GM10266 (cell line): ENCODE measurements around the gene SFT2D1.
"Not testable (repeated sequence)": the region's sequence is repeated elsewhere in the genome, so short reads cannot be mapped to it uniquely, and the experiment has no call there.

Source experiments
- DNase-seq: peaks from one replicate; pipeline ENCODE4 v3.0.0; 2012; ENCODE audit errors: extremely low spot score
- TF ChIP-seq, protein P1 (sequence below): IDR thresholded peaks from 2 replicates; pipeline ENCODE4 v1.5.1; 2012; ENCODE audit warnings: mild to moderate bottlenecking, low read depth; ENCODE audit not compliant: control insufficient read depth, insufficient read depth; ENCODE audit errors: missing control alignments

The SFT2D1 gene

DNA sequence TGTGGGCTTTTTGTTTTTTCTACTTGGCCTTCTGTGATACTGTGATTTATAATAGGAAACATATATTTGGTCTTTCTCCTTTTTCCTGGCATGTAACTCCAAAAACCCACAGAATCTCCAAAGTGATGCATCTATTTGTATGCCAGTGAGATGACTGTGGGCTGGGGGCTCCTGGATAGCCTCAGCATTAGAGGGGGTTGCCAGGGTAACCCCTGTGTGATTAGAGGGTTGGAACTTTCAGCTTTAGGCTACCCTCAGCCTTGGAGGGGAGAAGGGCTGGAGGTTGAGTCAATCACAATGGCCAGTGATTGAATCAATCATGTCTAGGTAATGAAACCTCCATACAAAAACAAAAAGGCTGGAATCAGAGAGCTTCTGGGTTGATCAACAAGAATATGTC lies 10.6 kb upstream of the SFT2D1 start:
- DNase-seq = no peak
- TF ChIP-seq, protein P1, sequence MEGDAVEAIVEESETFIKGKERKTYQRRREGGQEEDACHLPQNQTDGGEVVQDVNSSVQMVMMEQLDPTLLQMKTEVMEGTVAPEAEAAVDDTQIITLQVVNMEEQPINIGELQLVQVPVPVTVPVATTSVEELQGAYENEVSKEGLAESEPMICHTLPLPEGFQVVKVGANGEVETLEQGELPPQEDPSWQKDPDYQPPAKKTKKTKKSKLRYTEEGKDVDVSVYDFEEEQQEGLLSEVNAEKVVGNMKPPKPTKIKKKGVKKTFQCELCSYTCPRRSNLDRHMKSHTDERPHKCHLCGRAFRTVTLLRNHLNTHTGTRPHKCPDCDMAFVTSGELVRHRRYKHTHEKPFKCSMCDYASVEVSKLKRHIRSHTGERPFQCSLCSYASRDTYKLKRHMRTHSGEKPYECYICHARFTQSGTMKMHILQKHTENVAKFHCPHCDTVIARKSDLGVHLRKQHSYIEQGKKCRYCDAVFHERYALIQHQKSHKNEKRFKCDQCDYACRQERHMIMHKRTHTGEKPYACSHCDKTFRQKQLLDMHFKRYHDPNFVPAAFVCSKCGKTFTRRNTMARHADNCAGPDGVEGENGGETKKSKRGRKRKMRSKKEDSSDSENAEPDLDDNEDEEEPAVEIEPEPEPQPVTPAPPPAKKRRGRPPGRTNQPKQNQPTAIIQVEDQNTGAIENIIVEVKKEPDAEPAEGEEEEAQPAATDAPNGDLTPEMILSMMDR = no peak

DNA sequence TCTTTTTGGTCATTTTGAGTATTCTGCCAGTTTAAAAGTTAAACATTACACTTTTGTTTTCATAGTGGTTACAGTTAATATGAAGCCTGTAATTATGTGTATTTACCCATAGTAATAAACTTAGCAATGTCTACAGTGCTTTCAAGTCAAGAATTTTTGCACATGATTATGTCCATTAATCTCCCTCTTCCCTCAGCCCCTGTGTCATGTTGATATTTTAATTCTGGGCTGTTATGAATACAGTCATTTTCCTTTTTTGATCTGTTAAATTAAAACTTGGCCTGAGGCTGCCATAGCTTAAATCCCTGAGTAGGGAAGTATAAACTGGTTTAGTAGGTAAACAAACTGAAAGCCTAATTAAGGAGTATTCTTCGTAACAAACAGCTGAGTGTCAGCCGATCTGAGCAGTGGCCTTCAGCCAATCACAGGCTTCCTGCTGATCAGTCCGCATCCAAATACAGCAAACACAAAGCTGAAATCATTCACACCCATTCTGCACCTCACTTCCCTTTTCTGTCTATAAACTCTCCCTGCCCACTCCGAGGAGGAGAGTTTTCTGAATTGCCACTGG lies 9.5 kb upstream of the SFT2D1 start:
- TF ChIP-seq, protein P1 = no peak
- peak; percentile 77 for DNase-seq

DNA sequence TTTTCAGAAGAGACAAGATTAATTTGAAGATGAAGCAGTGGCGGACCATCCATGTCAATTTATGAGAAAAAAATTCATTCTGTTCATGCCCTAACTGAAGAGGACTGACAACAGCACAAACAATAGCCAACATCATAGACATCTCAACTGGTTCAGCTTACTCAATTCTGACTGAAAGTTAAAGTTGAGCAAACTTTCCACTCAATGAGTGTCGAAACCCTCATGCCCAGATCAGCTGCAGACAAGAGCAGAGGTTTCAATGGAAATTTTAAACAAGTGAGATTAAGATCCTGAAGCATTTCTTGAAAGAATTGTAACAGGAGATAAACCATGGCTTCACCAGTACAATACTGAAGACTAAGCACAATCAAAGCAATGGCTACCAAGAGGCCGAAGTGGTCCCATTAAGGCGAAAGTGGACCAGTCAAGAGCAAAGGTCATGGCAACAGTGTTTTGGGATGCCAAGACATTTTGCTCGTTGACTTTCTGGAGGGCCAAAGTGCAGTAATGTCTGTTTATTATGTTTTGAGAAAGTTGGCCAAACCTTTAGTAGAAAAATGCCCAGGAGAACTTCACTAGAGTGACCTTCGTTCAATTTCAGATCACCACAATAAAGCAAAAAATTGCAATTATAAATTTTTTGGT lies 6.1 kb upstream of the SFT2D1 start:
- TF ChIP-seq, protein P1 = no peak
- DNase-seq = no peak

DNA sequence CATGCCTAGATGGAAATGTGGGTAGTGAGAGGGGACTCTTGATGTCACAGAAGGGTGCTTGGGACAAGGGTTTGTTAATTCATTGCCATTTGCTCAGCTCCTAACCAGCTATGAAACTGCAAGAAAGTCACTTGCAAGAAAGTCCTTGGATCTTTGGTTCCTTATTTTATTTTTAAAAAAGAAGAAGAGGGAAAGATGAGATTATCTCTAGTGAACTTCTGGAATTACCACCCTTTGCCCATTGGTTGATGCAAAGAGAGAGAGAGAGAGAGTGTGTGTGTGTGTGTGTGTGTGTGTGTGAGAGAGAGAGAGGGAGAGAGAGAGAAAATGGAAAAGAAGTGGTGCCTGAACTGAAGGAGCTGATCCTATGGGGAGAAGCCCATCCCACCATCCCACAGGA lies 4.6 kb upstream of the SFT2D1 start:
- DNase-seq = no peak
- TF ChIP-seq, protein P1 = no peak

DNA sequence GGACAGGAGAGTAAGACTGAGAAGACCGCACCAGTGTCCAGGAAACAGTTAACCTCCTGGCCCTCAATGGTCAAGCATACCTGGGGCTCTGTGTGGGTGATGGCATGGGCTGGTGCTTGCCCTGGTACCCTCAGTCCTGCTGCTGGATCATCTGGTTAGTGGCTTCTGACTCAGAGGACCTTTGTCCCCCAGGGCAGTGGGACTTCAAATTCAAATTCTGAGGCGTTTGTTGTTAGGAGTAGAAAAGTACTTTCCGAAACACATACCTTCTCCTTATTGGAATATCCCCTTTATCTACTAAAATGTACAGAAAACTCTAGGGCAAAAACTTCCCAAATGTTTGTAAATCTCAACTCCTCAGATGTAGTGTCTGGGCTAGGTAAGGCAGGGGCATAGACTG lies 4.1 kb upstream of the SFT2D1 start:
- TF ChIP-seq, protein P1 = no peak
- DNase-seq = no peak

DNA sequence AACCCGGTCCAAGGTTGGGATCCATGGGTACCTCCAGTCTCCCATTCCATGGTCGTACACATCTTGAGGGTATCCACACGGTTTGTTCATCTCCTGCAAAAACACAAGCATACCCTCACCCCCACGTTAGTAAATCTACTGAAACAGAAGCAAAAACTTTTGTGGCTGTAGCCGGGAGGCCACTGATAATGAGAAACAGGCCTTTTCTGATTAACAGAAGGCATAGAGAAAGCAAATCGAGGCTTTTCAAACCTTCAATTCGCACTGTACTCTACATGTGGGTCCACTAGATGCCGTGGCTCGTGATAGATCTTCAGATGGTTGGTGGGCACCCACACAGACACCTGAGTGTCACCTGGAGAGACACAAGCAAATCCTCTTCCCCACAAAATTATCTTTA lies 3.3 kb upstream of the SFT2D1 start:
- DNase-seq = not testable (repeated sequence)

DNA sequence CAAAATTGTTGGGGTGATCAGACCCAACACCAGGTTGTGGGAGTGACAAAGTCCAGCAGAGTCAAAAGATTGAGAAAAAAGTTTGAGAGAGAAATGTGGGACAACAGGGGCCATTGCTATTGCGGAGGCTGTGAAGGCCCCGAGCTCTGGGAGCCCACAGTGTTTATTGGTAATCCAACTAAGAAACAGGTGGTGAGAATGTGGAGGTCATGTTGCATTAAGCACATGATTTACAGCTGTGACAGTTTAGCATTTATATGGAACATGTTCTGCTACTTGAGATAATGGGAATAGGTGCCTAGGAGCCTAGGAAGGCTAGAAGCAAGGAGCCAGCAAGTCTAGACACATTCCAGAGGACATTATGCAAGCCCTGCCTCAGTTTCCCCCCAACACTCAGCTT lies 2.6 kb upstream of the SFT2D1 start:
- not testable (repeated sequence) for DNase-seq

DNA sequence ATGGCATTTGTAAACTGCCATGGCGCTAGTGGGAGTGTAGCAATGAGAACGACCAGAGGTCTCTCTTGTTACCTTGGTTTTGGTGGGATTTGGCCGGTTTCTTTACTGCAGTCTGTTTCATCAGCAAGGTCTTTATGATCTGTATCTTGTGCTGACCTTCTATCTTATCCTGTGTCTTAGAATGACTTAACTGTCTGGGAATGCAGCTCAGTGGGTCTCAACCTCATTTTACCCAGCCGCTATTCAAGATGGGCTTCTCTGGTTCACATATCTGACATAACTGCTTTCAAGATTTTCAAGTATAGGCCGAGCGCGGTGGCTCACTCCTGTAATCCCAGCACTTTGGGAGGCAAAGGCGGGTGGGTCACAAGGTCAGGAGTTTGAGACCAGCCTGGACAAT lies 1.9 kb upstream of the SFT2D1 start:
- DNase-seq = no peak
- TF ChIP-seq, protein P1 = no peak

DNA sequence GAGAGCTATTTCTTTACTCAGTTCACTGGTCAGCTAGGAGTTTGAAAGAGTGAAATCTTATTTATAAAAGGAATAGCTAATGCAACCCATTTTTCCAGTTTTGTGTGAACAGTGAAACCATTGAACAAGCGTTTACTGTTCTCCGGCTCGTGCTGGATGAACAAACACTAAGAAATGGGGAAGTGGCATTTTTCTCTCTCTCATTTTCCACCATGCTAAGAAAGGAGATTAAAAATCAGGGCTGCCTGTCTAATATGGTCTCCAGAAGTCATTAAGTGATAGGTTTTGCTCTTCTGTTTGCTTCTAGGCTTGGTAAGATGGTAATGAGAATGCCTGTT lies 774 bp upstream of the SFT2D1 start:
- peak; percentile 39 for DNase-seq
- TF ChIP-seq, protein P1 = no peak
